Stimulated activated CD4-positive, alpha-beta T cell treated with anti-CD3 and anti-CD28 coated beads, Interleukin-12 subunit alpha, Interleukin-12 subunit beta, amount 100 ng/mL, for 48 hours (primary cell): Measurements from ENCODE around the gene GSE1.

Source experiments
- DNase-seq, 3 donors: peaks; one replicate each; pipeline ENCODE4 v3.0.0-alpha.2; 2020; ENCODE audit warnings: low read depth in 2 of 3, low spot score in 1 of 3

The GSE1 gene

DNA sequence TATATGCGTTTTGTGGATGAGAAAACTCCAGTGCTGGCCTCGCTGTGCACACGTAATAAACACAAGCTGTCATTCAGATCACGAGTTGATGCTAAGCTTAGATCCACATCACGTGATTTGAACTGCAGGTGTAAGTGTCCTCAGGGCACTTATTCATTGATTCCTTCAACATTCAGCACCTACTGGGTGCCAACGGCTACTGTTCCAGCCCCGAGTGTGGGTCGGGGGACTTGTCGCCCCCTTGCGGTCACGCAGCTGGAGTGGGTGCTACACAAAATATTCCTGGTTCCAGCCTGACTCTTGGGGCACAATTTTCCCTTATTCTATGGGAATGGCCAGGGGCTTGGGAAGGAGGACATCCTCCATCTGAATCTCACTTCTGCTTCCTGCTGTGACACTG is 105.6 kb downstream of the GSE1 start:
- DNase-seq = no peak

- no peak for DNase-seq
These were observed 106.6 kb downstream of the GSE1 start for GRCh38 chr16:85719605-85720301.

DNA sequence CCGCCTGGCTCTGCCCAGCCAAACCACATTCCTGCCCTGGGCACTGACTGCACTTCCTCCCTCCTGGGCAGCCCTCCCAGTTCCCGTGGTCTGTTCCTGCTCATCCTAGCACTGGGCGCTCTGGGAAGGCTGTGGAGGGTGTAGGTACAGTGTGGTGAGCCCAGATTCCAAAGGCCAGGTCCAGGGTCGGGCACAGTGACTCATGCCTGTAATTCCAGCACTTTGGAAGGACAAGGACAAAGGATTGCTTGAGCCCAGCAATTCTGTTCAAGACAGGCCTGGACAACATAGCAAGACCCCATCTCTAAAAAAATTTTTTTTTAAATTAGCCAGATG is 107.1 kb downstream of the GSE1 start:
- no peak for DNase-seq

- no peak for DNase-seq
These were observed 109.2 kb downstream of the GSE1 start for GRCh38 chr16:85722128-85722893.

DNA sequence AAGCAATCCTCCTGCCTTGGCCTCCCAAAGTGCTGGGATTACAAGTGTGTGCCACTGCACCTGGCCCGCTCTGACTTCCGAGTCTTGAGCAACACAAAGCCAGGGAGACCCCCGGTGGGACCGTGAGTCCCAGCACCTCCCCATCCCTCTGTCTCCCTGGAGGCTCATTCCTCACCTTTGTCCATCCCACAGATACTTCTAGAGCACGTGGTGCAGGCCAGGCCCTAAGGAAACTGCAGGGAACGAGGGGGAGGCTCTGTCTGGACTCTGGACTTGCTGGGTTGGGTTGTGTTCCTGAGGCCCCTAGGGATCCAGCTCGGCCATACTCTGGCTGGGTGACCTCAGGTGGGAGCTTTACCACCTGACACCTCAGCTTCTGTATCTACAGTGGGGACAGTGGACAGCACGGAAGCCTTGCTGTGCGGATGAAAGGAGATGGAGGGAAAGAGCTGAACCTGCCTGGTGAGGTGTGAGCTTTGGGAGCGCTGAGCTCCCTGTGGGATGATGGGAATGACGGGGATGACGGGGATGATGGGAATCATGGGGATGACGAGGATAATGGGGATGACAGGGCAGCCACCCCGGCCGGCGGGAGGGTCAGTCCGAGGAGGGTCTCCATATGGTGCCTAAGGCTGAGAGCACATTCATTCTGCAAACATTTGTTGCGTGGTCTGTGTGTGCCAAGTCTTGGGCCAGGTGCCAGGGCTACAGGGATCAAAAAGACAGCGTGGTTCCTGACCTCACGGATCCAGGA is 111.2 kb downstream of the GSE1 start:
- no peak for DNase-seq

- no peak for DNase-seq
These were observed 111.8 kb downstream of the GSE1 start for GRCh38 chr16:85724936-85725335.
